Frontal cortex (tissue), 4 donors: ENCODE results near the gene HRCT1. TPM values are rescaled to one million over a fixed set of nuclear protein-coding genes. Genes with fewer than 3 reads are reported as not detected.
"Not testable (repeated sequence)": the region's sequence is repeated elsewhere in the genome, so short reads cannot be mapped to it uniquely, and the experiment has no call there.

Source experiments
- DNase-seq, 2 donors: peaks; one replicate each; pipeline ENCODE4 v3.0.0; 2012; ENCODE audit warnings: low spot score in 2 of 2
- FAIRE-seq: peaks from 2 replicates; lab custom pipeline; 2012; peaks lifted over from hg19 to GRCh38; lab: Jason Lieb, UNC
- total RNA-seq: library from RNA; depleted of rRNA; stranded (reverse); fragments of >200 nt; gene quantifications from one replicate; pipeline ENCODE4 v1.2.3, GENCODE V29; 2014
- donor health status: control.
- donor health status: control.
- donor health status: control.

Gene HRCT1
- total RNA-seq, 1 donor from 2014 or later: 0.82 TPM

DNA sequence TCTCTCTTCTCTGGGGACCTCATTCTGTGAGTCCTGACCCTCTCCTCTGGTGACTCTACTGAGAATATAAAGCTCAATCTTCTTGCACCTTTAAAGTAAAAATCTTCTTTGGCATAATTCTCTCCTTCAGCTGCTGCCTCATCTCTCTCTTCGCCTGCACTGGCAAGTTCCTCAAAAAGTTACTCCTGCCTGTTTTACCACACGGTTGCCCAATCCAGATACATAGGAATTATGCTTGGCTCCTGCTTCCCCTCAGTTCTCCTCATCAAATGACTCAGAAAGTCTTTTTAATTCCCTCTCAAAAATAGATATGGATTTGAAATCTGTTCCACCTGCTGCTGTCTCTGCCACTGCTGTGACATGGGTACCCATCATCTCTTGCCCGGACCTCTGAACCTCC is 14.4 kb upstream of the HRCT1 start:
- no peak for DNase-seq
- no peak for FAIRE-seq

DNA sequence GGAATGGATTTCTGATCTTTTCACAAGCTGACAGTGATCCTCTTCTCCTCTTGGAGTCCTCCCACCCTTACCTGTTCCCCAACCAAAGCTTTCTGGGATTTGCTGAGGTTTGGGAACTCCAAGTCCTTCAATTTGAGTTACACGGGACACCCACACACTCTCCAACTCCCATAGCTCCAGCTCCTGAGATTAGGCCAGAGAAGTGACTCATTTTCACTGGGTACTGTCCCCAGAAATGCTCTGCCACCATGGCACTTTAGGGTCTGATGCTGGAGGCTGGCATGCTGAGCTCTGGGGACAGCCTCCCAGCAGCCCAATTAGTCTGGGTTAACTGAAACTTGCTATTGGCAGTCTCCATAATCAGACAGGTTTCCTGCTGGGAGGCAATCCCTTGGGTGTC is 14.0 kb upstream of the HRCT1 start:
- DNase-seq: no peak
- FAIRE-seq: no peak

DNA sequence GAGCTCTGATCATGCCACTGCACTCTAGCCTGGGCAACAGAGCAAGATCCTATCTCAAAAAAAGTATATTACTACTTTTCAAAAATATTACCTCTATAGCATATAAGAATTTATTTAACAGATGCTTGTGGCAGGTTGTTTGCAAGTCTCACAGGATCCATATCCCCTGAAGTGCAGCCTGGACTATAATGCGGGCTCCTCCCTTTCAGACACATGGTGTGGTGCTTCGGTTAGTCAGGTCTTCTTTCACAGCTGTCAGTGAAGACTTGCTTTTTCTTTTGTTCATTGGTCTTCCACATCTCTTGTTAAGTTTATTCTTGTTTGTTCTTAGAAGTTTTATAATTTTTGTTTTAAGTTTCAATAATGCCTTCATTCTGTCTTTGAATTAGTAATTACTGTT is 9.4 kb upstream of the HRCT1 start:
- DNase-seq: no peak
- no peak for FAIRE-seq

DNA sequence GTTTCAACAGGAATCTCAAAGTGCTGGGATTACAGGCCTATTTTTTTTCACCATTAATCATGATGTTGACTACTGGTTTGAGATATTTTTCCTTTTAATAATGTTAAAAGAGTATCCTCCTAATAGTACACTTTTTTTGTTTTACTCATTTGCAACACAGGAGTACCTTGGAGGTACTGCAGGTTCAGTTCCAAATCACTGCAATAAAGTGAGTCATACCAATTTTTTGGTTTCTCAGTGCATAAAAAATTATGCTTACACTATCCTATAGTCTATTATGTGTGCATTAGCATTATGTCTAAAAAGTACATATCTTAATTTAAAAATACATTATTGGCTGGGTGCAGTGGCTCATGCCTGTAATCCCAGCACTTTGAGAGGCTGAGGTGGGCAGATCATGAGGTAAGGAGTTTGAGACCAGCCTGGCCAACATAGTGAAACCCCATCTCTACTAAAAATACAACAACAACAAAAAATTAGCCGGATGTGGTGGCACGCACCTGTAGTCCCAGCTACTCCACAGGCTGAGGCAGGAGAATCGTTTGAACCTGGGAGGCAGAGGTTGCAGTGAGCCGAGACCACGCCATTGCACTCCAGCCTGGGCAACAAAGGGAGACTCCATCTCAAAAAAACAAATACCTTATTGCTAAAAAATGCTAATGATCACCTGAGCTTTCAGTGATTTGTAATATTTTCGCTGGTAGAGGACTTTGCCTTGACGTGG is 8.5 kb upstream of the HRCT1 start:
- not testable (repeated sequence) for FAIRE-seq, DNase-seq

DNA sequence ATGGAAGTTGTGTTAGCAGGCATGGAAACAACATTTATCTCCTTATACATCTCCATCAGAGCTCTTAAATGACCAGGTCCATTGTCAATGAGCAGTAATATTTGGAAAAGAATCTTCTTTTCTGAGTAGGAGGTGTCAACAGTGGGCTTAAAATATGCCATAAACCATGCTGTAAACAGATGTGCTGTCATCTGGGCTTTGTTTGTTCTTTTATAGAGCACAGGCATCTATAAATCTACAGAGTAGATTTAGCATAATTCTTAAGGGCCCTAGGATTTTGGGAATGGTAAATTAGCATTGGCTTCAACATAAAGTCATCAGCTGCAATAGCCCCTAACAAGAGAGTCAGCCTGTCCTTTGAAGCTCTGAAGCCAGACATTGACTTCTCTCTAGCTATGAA is 7.7 kb upstream of the HRCT1 start:
- DNase-seq (no peak), FAIRE-seq (no peak)

DNA sequence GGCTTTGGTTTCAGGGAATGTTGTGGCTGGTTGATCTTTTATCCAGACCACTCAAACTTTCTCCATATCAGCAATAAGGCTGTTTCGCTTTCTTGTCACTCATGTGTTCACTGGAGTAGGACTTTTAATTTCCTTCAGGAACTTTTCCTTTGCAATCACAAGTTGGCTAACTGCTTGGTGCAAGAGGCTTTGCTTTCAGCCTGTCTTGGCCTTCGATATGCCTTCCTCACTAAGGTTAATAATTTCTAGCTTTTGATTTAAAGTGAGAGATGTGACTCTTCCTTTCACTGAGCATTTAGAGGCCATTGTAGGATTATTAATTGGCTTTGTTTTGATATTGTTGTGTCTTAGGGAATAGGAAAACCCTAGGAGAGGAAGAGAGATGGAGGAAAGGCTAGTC is 7.0 kb upstream of the HRCT1 start:
- no peak for DNase-seq
- FAIRE-seq: no peak

DNA sequence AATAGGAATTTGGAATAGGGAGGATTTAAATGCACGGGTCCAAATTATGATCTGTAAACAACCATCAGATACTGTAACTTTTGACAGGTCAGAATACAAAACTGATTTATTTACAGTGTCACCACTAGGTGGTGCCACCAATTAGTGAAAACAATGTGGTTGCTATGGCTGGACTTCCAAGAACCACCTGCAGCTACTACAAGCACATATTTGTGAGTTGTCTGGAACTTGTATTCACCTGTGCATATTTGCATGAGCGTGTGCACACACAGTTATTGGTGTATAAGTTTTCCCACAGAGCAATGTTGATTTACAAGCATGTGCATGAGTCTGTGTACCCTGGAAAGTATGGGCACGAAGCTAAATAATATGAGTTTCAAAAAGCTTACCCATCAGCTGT is 3.0 kb upstream of the HRCT1 start:
- peak; percentile 48 to 55 for DNase-seq
- FAIRE-seq: peak; percentile 52

DNA sequence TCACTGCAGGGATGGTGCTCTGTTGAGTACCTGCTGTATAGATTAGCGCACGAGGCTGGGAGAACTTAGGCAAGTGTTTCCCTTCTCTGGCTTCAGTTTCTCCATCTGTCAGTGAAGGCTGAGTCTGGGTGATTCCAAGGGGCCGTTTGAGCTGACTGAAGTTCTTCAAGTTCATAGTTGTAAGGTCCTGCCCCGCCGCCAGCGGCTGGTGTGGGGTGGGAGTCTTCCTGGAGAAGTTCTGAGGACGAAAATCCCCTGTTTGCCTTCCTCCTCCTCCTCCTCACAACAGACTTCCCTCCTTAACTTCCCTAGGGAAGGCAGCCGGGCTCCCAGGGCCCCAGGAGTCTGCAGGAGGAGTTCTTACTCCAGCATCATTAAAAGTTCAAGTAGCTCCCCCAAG is 1.7 kb upstream of the HRCT1 start:
- DNase-seq: no peak
- no peak for FAIRE-seq

DNA sequence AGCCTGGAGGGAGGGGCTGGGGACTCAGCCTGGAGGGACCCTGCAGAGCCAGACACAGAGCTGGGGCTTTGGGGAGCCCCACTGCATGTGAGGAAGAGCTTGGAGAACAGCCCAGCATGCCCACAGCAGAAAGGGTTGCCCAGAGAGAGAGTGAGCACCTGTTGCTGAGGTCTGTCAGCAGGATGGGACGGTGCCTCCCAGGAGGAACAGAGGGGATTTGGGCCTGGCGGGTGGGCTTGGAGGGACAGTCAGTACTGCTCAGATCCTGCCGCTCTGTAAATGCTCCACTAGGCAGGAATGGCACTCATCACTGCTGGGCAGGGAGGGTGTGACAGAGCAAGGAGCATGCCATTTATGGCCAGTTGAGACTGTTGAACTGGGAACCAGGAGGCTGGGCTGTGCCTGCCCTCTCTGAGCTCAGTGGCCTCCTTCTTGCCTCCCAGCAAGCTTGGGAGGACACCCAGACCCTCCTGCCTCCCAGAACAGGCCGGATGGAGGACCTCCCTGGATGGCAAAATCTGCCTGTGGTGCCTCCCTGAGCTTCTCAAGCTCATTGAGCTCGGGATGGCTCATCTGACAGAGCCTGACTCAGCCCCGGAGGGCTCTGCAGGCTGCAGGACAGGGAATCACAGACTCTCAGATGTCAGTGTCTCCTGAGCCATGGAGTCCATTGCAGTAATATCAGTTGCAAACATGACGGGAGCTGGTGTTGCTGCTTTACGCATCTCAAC is 786 bp upstream of the HRCT1 start:
- DNase-seq (no peak), FAIRE-seq (no peak)

DNA sequence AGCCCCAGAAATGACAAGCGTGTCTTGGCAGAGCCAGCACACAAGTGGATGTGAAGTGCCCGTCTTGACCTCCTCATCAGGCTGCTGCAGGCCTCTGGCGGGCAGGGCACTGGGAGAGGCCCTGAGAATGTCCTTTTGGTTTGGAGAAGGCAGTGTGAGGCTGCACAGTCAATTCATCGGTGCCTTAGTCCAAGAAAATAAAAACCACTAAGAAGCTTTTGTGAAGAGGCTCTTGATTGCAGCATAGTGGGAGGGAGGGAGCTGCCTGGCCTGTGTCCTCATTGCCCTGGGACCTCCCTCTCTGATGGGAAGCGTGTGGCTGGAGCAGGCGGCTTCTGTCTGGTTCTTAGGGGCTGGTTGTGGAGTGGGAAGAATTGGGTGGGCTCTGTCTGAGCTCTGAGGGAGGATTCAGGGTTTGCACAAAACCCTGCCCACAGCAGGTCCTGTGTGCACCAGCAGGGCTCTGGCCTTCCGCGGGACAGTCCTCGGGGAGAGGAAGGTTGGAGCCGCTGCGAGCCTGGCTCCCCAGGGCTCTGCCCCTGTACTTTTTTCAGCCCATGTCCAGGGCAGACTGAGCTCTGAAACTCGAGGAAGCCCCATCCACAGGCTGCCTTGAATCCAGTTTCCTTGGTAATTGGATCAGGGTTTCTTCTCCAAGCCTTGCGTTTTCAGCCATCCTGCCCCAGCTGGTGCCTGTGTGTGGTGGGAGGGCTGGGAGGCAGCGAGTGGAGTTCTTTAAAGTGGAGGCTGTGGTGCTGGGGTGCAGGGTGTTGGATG is 1.1 kb downstream of the HRCT1 start:
- FAIRE-seq (no peak), DNase-seq (no peak)

DNA sequence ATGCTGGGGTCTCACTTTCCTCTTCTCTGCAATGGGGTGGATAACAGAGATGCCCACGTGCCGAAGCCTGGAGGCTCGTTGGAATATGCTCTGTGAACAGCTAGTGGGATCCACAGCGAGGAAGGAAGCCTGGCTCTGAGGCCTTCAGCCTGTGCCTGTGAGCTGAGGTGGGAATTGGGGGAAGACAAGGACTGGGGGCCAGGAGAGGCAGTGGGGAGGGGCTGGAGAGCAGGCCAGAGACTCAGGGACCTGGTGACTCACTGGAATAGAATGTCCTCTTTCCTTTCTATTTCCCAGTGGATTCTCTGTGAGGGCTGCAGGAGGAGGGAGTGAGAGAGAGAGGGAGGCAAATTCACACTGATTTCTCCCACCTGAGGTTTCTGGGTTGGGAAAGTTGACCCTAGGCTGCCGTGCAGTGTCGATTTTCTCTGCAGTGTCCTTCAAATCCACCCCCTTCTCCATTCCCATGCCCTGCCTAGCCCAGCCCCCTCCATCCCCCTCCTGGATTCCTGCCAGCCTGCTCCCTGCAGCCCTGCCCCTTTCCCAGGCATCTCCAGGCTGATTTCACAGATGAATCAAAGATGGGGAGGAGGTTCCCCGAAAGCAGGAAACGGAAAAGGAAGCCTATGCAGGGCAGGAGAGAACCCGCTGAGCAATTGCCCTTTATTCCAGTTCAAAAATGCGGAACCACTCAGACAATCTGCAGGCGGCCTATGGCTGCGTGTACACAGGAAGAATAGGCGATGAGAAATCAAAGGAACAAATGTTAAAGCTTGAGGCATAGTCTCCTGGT is 1.9 kb downstream of the HRCT1 start:
- DNase-seq (peak; percentile 37 to 71), FAIRE-seq (no peak)

DNA sequence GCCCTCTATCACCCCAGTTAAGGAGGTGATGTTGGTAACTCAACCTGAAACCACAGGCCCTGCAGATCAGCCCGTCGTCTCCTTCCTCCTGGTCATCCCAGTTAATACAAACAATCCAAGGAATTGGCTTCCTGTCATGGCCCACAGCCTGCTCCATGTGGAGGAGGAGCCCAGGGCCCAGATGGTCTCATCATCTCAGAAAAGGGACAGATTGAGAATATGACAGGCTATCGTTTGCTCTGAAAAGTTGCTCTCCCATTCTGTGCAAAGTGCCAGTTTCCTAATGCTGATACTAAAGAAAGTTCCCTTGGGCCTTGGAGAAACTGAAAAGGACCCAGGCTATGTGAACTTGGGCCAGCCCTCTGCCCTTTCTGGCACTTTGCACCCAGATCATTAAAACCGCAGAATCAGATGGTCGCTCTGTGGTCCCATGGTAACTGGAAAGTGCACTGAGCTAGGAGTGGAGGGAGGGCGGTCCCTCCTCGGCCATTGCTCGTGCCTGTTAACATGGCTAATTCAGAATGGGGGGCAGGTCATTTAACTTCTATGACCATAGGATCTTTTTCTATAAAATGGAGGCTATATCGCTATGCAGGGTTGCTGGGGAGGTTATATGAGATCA is 2.6 kb downstream of the HRCT1 start:
- no peak for DNase-seq
- FAIRE-seq: no peak

DNA sequence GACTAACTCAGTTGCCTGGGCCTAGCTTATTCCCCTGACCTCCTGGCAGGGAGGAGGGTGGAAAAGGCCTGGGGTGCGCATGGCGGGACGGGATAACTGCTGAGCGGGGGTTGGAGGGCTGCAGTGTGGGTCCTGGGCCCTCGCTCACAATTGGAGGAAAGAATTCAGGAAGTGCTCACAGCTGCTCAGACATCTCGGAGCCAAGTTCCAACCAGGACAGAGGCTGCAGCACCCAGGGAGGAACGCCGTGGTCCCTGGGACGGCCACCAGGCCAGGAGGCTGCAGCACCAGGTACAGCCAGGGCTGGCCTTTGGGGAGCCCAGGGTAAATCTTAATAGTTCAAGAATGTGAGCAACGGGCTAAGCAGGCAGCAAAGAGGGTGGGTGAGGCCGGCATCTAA is 3.3 kb downstream of the HRCT1 start, which contains the start of gene SPAAR:
SPAAR (plus strand) TSS at position 217 of the 400 bp plus-strand sequence. CDS start 974 bp downstream, outside the sequence.
- no peak for FAIRE-seq
- DNase-seq: no peak

DNA sequence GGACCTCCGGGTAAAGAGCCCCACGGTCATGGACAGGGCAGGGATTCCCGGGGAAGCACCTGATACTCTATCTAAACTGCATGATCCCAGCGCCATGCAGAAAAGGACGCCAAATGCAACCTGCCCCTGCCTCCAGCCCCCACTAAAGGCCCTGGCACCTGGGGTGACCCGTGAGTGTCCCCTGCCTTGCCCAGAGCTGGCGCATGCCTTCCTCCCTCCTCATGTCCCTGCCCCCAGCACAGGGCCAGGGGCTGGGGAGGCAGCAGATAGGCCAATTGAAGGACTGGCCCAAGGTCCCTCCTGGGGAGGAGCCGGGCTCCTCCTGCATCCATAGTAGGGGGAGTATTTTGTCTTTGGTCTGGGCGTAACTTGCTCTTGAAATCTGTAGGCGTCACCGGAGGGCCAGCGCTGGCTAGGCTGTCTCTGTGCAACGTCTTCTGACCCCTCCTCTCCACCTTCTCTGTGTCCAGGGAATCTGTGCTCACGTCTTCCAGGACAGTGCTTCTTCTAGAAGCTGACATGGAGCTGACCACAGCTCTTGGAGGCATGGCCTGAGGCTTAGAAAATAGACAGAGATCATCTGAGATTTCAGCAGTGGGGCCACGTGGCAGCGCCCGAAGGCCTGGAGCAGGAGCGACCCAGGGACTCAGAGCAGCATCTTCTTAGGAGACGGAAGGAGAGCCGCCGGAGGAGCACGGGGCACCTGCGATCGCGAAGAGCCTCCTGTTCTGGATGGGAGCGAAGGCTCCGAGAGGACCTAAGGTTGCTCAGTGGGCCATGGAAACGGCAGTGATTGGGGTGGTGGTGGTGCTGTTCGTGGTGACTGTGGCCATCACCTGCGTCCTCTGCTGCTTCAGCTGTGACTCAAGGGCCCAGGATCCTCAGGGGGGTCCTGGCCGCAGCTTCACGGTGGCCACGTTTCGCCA is 3.9 kb downstream of the HRCT1 start:
- no peak for FAIRE-seq

DNA sequence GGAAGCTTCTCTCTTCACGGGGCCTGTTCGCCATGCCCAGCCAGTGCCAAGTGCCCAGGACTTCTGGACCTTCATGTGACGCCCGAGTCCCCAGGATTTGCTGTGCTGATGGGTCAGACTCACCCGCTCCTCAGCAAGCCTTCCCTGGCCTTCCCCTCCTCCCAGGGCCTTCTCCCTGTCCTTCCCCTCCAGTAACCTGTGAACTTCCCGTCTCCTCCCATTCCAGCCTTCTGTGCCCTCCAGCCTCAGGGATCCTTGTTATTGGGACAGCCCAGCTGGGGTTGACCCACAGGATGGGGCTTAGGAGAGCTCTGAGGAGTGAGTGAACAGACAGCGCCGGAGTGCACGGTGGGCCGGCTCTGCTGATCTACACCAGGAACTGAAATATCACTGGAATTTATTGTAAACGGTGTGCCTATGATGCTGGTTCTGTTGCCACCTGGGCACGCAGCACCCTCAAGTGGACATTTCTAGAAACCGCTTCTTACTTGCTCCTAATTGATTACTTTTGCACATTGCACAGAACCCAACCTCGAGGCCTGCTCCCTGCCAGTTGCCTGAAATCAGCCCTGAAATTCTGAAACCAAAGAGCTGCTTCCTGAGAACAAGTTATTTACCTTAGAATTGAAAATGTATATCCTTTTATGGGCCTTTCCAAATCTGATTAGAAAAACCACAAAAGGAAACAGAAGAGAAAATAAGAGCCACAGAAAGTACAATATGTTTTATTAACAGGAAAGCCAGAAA is 4.8 kb downstream of the HRCT1 start:
- no peak for FAIRE-seq
- DNase-seq: no peak

More for the DNA sequence above, 3.9 kb downstream of the HRCT1 start:
- no peak for DNase-seq

DNA sequence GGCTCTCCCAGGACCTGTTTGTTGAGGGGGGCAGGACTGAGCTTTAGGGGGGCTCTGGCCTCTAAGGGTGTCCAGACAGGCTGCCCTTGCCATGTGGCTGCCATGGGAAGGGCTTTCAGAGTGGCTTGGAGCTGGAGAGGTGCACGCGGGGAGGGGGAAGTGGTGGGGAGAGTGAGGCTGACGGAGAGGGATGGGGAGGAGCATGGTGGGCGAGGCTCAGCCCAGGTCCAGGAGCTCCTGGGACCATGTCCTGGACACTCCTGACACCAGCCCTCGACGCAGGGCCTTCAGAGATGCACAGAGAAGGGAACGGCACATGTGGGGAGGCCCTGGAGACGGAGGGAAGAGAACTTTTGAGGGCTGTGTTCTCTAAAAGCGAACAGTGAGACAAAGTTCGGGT is 5.7 kb downstream of the HRCT1 start:
- FAIRE-seq: no peak
- DNase-seq: no peak

DNA sequence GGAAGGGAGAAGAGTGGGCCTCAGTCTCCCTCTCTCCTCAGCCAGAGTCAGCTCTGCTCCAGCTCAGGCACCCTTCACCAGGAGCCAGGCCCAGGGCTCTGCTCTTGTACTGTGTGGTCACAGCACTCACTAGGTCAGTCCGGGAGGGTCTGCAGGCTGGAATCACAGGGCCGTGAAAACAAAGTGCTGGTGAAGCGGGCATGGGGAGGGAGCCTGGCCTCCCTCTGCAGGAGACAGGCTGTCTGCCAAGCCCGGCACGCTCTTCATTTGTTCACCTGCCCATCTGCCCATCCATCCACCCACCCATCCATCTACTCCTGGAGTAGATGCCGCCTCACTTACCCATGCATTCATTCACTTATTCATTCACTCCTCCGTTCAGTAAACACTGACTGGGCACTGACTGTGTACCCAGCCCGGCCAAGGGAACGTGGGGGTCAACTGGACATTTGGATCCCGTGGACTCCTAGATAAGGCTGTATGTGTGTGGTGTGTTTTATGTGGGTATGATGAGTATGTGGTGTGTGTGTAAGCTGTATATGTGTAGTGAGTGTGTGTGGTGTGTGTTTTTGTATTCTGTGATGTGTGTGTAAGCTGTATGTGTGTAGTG is 6.9 kb downstream of the HRCT1 start:
- no peak for FAIRE-seq
- DNase-seq: no peak
